ENCODE results near the gene CDH4. TPM values are rescaled to one million over a fixed set of nuclear protein-coding genes. Genes with fewer than 3 reads are reported as not detected.
"Not testable (repeated sequence)": the region's sequence is repeated elsewhere in the genome, so short reads cannot be mapped to it uniquely, and the experiment has no call there.

Gene CDH4
- total RNA-seq, 1 donor from 2014 or later: 0.23 TPM

GRCh38 chr20:61450549-61450948, 198.5 kb downstream of the CDH4 start:
- Mint-ChIP-seq H3K27ac (ENCODE audit: unreplicated experiment) (no peak overlapping the region), H3K36me3 (ENCODE audit: low read depth, unreplicated experiment) (no peaks in the 10 kb centered on the region), H3K4me3 (ENCODE audit: unreplicated experiment) (no peak overlapping the region), H3K9me3 (ENCODE audit: unreplicated experiment) (no peaks in the 10 kb centered on the region), H3K4me1 (ENCODE audit: unreplicated experiment) (no peaks in the 10 kb centered on the region), H3K27me3 (ENCODE audit: unreplicated experiment) (no peaks in the 10 kb centered on the region)
- TF ChIP-seq CTCF (IDR thresholded peaks at IDR 0.05; ENCODE audit: unreplicated experiment): no peak
- no peak for DNase-seq (ENCODE audit: low spot score)

- Mint-ChIP-seq H3K36me3 (ENCODE audit: low read depth, unreplicated experiment) (no peaks in the 10 kb centered on the region), H3K27me3 (ENCODE audit: unreplicated experiment) (peaks cover 1% of the 10 kb centered on the region), H3K4me1 (ENCODE audit: unreplicated experiment) (no peaks in the 10 kb centered on the region), H3K27ac (ENCODE audit: unreplicated experiment) (no peak overlapping the region), H3K4me3 (ENCODE audit: unreplicated experiment) (no peak overlapping the region), H3K9me3 (ENCODE audit: unreplicated experiment) (no peaks in the 10 kb centered on the region)
- DNase-seq (ENCODE audit: low spot score): no peak
- no peak for TF ChIP-seq CTCF (IDR thresholded peaks at IDR 0.05; ENCODE audit: unreplicated experiment)
These were observed 198.9 kb downstream of the CDH4 start for GRCh38 chr20:61451009-61451408.

GRCh38 chr20:61451953-61452352, 199.9 kb downstream of the CDH4 start:
- peaks cover 1% of the 10 kb centered on the region for H3K27me3 Mint-ChIP-seq (ENCODE audit: unreplicated experiment)
- H3K27ac Mint-ChIP-seq (ENCODE audit: unreplicated experiment): no peak overlapping the region
- DNase-seq (ENCODE audit: low spot score): no peak
- no peak overlapping the region for H3K4me3 Mint-ChIP-seq (ENCODE audit: unreplicated experiment)
- H3K9me3 Mint-ChIP-seq (ENCODE audit: unreplicated experiment): no peaks in the 10 kb centered on the region
- H3K36me3 Mint-ChIP-seq (ENCODE audit: low read depth, unreplicated experiment): no peaks in the 10 kb centered on the region
- TF ChIP-seq CTCF (IDR thresholded peaks at IDR 0.05; ENCODE audit: unreplicated experiment): no peak
- no peaks in the 10 kb centered on the region for H3K4me1 Mint-ChIP-seq (ENCODE audit: unreplicated experiment)

DNA sequence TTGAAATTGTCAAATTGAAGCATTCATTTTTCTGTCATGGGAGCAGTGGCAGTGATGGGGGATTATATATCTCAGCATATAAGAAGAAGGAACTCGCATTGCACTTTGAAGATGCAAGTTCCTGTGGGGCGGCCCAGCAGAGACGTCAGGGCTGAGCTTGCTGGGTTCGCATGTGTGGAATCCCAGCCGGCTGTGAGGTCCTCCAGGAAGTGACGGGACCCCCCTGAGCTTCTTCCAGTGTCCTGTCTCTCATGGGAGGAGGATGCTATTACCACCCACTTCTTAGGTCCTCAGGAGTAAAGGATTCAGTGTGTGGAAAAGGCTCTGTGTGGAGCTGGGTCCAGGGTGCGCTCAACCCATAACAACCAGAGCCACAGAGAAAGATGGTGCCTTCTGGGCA, 201.2 kb downstream of the CDH4 start:
- Mint-ChIP-seq H3K4me3 (ENCODE audit: unreplicated experiment) (no peak overlapping the region), H3K27ac (ENCODE audit: unreplicated experiment) (no peak overlapping the region), H3K4me1 (ENCODE audit: unreplicated experiment) (no peaks in the 10 kb centered on the region), H3K36me3 (ENCODE audit: low read depth, unreplicated experiment) (no peaks in the 10 kb centered on the region), H3K9me3 (ENCODE audit: unreplicated experiment) (no peaks in the 10 kb centered on the region), H3K27me3 (ENCODE audit: unreplicated experiment) (peaks cover 1% of the 10 kb centered on the region)
- no peak for TF ChIP-seq CTCF (IDR thresholded peaks at IDR 0.05; ENCODE audit: unreplicated experiment)
- no peak for DNase-seq (ENCODE audit: low spot score)

DNA sequence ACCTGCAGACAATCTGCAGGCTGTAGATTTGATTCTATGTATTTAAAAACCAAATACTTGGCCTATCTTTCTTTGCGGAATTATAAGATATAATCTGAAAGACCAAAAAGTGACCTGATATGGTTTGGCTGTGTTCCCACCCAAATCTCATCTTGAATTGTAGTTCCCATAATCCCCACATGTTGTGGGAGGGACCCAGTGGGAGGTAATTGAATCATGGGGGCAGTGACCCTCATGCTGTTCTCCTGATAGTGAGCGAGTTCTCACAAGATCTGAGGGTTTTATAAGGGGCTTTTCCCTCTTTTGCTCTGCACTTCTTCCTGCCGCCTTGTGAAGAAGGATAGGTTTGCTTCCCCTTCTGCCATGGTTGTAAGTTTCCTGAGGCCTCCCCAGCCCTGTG, 201.6 kb downstream of the CDH4 start:
- H3K4me3 Mint-ChIP-seq (ENCODE audit: unreplicated experiment); DNase-seq (ENCODE audit: low spot score); H3K9me3 Mint-ChIP-seq (ENCODE audit: unreplicated experiment); H3K4me1 Mint-ChIP-seq (ENCODE audit: unreplicated experiment); H3K36me3 Mint-ChIP-seq (ENCODE audit: low read depth, unreplicated experiment); H3K27me3 Mint-ChIP-seq (ENCODE audit: unreplicated experiment); H3K27ac Mint-ChIP-seq (ENCODE audit: unreplicated experiment): not testable (repeated sequence)

GRCh38 chr20:61454053-61454452, 202.0 kb downstream of the CDH4 start:
- Mint-ChIP-seq H3K27me3 (ENCODE audit: unreplicated experiment) (peaks cover 1% of the 10 kb centered on the region), H3K9me3 (ENCODE audit: unreplicated experiment) (no peaks in the 10 kb centered on the region), H3K4me1 (ENCODE audit: unreplicated experiment) (no peaks in the 10 kb centered on the region), H3K4me3 (ENCODE audit: unreplicated experiment) (no peak overlapping the region), H3K36me3 (ENCODE audit: low read depth, unreplicated experiment) (no peaks in the 10 kb centered on the region), H3K27ac (ENCODE audit: unreplicated experiment) (no peak overlapping the region)
- TF ChIP-seq CTCF (IDR thresholded peaks at IDR 0.05; ENCODE audit: unreplicated experiment): no peak
- DNase-seq (ENCODE audit: low spot score): no peak

All from endothelial cell (in vitro differentiated cells).